KMS-11 (cell line): Measurements from ENCODE around the gene MAP2K2.

Experiments
- H2AFZ ChIP-seq: fragments of 200-600 bp; sonication (generic); 2 replicates; pipeline ENCODE4 v1.6.1; 2016; ENCODE audit warnings: antibody characterized with exemption, mixed run types, low read depth
- H3K27ac ChIP-seq: fragments of 200-600 bp; sonication (generic); 2 replicates; pipeline ENCODE4 v1.6.1; 2016; ENCODE audit warnings: mild to moderate bottlenecking, mixed run types
- H3K27me3 ChIP-seq: fragments of 200-600 bp; sonication (generic); 2 replicates; pipeline ENCODE4 v1.6.1; 2017; ENCODE audit warnings: mild to moderate bottlenecking, low read depth, mixed run types, moderate library complexity; ENCODE audit not compliant: insufficient read depth
- H3K36me3 ChIP-seq: fragments of 200-600 bp; sonication (generic); 2 replicates; pipeline ENCODE4 v1.6.1; 2017; ENCODE audit warnings: mild to moderate bottlenecking, mixed run types; ENCODE audit not compliant: insufficient read depth
- H3K4me1 ChIP-seq: fragments of 200-600 bp; sonication (generic); 2 replicates; pipeline ENCODE4 v1.6.1; 2016; ENCODE audit warnings: mild to moderate bottlenecking, low read depth, mixed run types; ENCODE audit not compliant: poor library complexity, severe bottlenecking
- H3K4me2 ChIP-seq: fragments of 200-600 bp; sonication (generic); 2 replicates; pipeline ENCODE4 v1.7.0; 2016; ENCODE audit warnings: mild to moderate bottlenecking, mixed run types
- H3K4me3 ChIP-seq: fragments of 200-600 bp; sonication (generic); IDR thresholded peaks from 2 replicates; pipeline ENCODE4 v1.6.1; 2017; ENCODE audit warnings: low read depth, low read length, mixed read lengths; ENCODE audit not compliant: insufficient read depth
- H3K79me2 ChIP-seq: fragments of 200-600 bp; sonication (generic); 2 replicates; pipeline ENCODE4 v1.6.1; 2016; ENCODE audit warnings: low read depth, mixed run types; ENCODE audit not compliant: insufficient read depth
- H3K9ac ChIP-seq: fragments of 200-600 bp; sonication (generic); 2 replicates; pipeline ENCODE4 v1.6.1; 2016; ENCODE audit warnings: mild to moderate bottlenecking, mixed run types
- H4K20me1 ChIP-seq: fragments of 200-600 bp; sonication (generic); 2 replicates; pipeline ENCODE4 v1.6.1; 2016; ENCODE audit warnings: mild to moderate bottlenecking, mixed run types; ENCODE audit not compliant: insufficient read depth
- CTCF ChIP-seq: fragments of 200-600 bp; sonication (generic); conservative IDR thresholded peaks from 2 replicates; pipeline ENCODE4 v1.6.1; 2017; ENCODE audit warnings: low read depth, mild to moderate bottlenecking, antibody characterized with exemption, low read length, moderate library complexity, mixed read lengths

MAP2K2 gene

GRCh38 chr19:4087787-4088679, 35.9 kb downstream of the MAP2K2 start:
- no peak for TF ChIP-seq CTCF
- no peaks in the 10 kb centered on the region for H3K36me3 ChIP-seq
- no peak overlapping the region for H3K4me2 ChIP-seq
- H3K9ac ChIP-seq: no peak overlapping the region
- no peak overlapping the region for H3K4me3 ChIP-seq
- H4K20me1 ChIP-seq: no peaks in the 10 kb centered on the region
- no peaks in the 10 kb centered on the region for H3K27me3 ChIP-seq
- no peak overlapping the region for H2AFZ ChIP-seq
- H3K79me2 ChIP-seq: no peaks in the 10 kb centered on the region
- H3K27ac ChIP-seq: no peak overlapping the region
- H3K4me1 ChIP-seq: no peaks in the 10 kb centered on the region

- Histone ChIP-seq H3K27ac (no peak overlapping the region), H3K9ac (no peak overlapping the region), H3K4me3 (no peak overlapping the region), H3K36me3 (no peaks in the 10 kb centered on the region), H4K20me1 (no peaks in the 10 kb centered on the region), H3K4me1 (no peaks in the 10 kb centered on the region), H3K4me2 (no peak overlapping the region), H2AFZ (no peak overlapping the region), H3K27me3 (no peaks in the 10 kb centered on the region), H3K79me2 (no peaks in the 10 kb centered on the region)
- no peak for TF ChIP-seq CTCF
Observed at GRCh38 chr19:4086411-4086867, 37.5 kb downstream of the MAP2K2 start.

- no peak overlapping the region for H3K4me3 ChIP-seq
- H2AFZ ChIP-seq: no peak overlapping the region
- TF ChIP-seq CTCF: no peak
- no peaks in the 10 kb centered on the region for H3K79me2 ChIP-seq
- no peaks in the 10 kb centered on the region for H4K20me1 ChIP-seq
- no peak overlapping the region for H3K9ac ChIP-seq
- no peaks in the 10 kb centered on the region for H3K27me3 ChIP-seq
- no peaks in the 10 kb centered on the region for H3K4me1 ChIP-seq
- H3K4me2 ChIP-seq: no peak overlapping the region
- H3K36me3 ChIP-seq: no peaks in the 10 kb centered on the region
- H3K27ac ChIP-seq: no peak overlapping the region
Observed at GRCh38 chr19:4084547-4084877, 39.4 kb downstream of the MAP2K2 start.

GRCh38 chr19:4083677-4084546, 40.0 kb downstream of the MAP2K2 start:
- Histone ChIP-seq H2AFZ (no peak overlapping the region), H4K20me1 (no peaks in the 10 kb centered on the region), H3K27me3 (no peaks in the 10 kb centered on the region), H3K4me1 (no peaks in the 10 kb centered on the region), H3K36me3 (no peaks in the 10 kb centered on the region), H3K4me3 (no peak overlapping the region), H3K9ac (no peak overlapping the region), H3K27ac (no peak overlapping the region), H3K79me2 (no peaks in the 10 kb centered on the region), H3K4me2 (no peak overlapping the region)
- TF ChIP-seq CTCF: no peak
